Gastrocnemius medialis (tissue), 4 donors: ENCODE measurements around the gene SUFU. TPM values are rescaled to one million over a fixed set of nuclear protein-coding genes. Genes with fewer than 3 reads are reported as not detected.
"Not testable (repeated sequence)": the region's sequence is repeated elsewhere in the genome, so short reads cannot be mapped to it uniquely, and the experiment has no call there.

ENCODE experiments used
- ATAC-seq, 2 donors: fragments of 150-250 bp; one replicate each; pipeline ENCODE4 v1.9.1; 2016
- DNase-seq, 2 donors: peaks; one replicate each; pipeline ENCODE4 v3.0.0-alpha.2; 2019
- H3K27ac ChIP-seq, 4 donors: fragments of 200-600 bp; sonication (generic); 1 replicate in 1 of 4; 2 replicates in 3 of 4; pipeline ENCODE4 v1.5.1; 2016 to 2018; ENCODE audit warnings: mild to moderate bottlenecking in 2 of 4, moderate library complexity in 1 of 4
- H3K27me3 ChIP-seq, 3 donors: fragments of 200-600 bp; sonication (generic) in 2 of 3; 1 replicate in 1 of 3; 2 replicates in 2 of 3; pipeline versions ENCODE4 v1.5.1 to v1.6.0; 2016 to 2019; ENCODE audit warnings: mild to moderate bottlenecking in 1 of 3, moderate library complexity in 1 of 3
- H3K36me3 ChIP-seq, 2 donors: fragments of 200-600 bp; sonication (generic) in 1 of 2; one replicate each; pipeline ENCODE4 v1.5.1; 2017 to 2018
- H3K4me1 ChIP-seq, 2 donors: fragments of 200-600 bp; sonication (generic) in 1 of 2; one replicate each; pipeline ENCODE4 v1.5.1; 2016 to 2017; ENCODE audit warnings: mild to moderate bottlenecking in 2 of 2
- H3K4me3 ChIP-seq, 4 donors: fragments of 200-600 bp; sonication (generic) in 3 of 4; 1 replicate in 1 of 4; 2 replicates in 3 of 4; pipeline ENCODE4 v1.5.1; 2016 to 2019; ENCODE audit warnings: mild to moderate bottlenecking in 2 of 4
- H3K9me3 ChIP-seq, 3 donors: fragments of 200-600 bp; sonication (generic) in 2 of 3; 1 replicate in 1 of 3; 2 replicates in 2 of 3; pipeline ENCODE4 v1.5.1; 2016 to 2019
- POLR2A ChIP-seq, 2 donors: fragments of 450-650 bp; IDR thresholded peaks; one replicate each; pipeline ENCODE4 v1.6.1; 2017; ENCODE audit warnings: antibody characterized with exemption in 2 of 2, mild to moderate bottlenecking in 2 of 2, moderate library complexity in 2 of 2
- in situ Hi-C, 4 donors: fragments of 200-750 bp; cut with MboI; loops; one replicate each; pipeline versions ENCODE4 v1.15.0 to v1.8.0; 2017; ENCODE audit warnings: low sequenced_read_pairs in 4 of 4
- intact Hi-C: fragments of 100-400 bp; cut with DNase I; formaldehyde crosslinking; loops from one replicate; pipeline ENCODE4 v1.15.1; 2023; ENCODE audit warnings: low total_unique reads
- total RNA-seq, 4 donors: library from RNA; depleted of rRNA; stranded (reverse); fragments of >200 nt; gene quantifications; one replicate each; pipeline versions ENCODE4 v1.1.0 to v1.2.3, GENCODE V29; 2016
- TF ChIP-seq, protein P1 (sequence below), 5 experiments: fragments of 450-650 bp in 3 of 5; fragments of 200-600 bp in 2 of 5; sonication (generic) in 2 of 5; IDR thresholded peaks in 4 of 5; conservative IDR thresholded peaks in 1 of 5; 1 replicate in 4 of 5; 2 replicates in 1 of 5; pipeline ENCODE4 v1.5.1; 2016 to 2019; ENCODE audit warnings: antibody characterized with exemption in 5 of 5, mild to moderate bottlenecking in 3 of 5, moderate library complexity in 3 of 5

The SUFU gene
- total RNA-seq, 4 donors from 2014 or later = 7.3 to 11.8 (median 7.9) TPM

DNA sequence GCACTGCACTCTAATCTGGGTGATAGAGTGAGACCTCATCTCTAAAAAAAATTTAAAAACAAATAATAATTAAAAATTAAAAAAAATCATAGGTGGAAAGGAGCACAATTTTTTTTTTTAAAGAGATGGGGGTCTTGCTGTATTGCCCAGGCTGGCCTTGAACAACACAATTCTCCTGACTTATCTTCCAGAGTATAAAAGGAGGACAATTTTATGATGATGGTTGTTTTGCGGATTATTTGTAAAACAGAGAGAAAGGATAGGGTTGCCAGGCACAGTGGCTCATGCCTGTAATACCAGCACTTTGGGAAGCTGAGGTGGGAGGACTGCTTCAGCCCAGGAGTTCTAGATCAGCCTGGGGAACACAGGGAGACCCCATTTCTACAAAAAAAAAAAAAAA, 6.2 kb upstream of the SUFU start:
- ATAC-seq (no peak), DNase-seq (no peak)
- Histone ChIP-seq H3K9me3 (no peaks in the 10 kb centered on the region), H3K4me1 (peaks cover 80 to 84% of the 10 kb centered on the region in 2 donors), H3K27me3 (no peaks in the 10 kb centered on the region), H3K4me3 (no peak overlapping the region), H3K36me3 (no peaks in the 10 kb centered on the region), H3K27ac (peak overlapping the region in 3 of 4 donors; percentile 95 to 100 (median 99))
- intact Hi-C loops (no loop called here), in situ Hi-C loops (no loop called here)
- TF ChIP-seq, protein P1, sequence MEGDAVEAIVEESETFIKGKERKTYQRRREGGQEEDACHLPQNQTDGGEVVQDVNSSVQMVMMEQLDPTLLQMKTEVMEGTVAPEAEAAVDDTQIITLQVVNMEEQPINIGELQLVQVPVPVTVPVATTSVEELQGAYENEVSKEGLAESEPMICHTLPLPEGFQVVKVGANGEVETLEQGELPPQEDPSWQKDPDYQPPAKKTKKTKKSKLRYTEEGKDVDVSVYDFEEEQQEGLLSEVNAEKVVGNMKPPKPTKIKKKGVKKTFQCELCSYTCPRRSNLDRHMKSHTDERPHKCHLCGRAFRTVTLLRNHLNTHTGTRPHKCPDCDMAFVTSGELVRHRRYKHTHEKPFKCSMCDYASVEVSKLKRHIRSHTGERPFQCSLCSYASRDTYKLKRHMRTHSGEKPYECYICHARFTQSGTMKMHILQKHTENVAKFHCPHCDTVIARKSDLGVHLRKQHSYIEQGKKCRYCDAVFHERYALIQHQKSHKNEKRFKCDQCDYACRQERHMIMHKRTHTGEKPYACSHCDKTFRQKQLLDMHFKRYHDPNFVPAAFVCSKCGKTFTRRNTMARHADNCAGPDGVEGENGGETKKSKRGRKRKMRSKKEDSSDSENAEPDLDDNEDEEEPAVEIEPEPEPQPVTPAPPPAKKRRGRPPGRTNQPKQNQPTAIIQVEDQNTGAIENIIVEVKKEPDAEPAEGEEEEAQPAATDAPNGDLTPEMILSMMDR (IDR thresholded peaks at IDR 0.05 in 4 of 5, conservative IDR thresholded peaks at IDR 0.05 in 1 of 5) = no peak
- no peak for TF ChIP-seq POLR2A (IDR thresholded peaks at IDR 0.05)

DNA sequence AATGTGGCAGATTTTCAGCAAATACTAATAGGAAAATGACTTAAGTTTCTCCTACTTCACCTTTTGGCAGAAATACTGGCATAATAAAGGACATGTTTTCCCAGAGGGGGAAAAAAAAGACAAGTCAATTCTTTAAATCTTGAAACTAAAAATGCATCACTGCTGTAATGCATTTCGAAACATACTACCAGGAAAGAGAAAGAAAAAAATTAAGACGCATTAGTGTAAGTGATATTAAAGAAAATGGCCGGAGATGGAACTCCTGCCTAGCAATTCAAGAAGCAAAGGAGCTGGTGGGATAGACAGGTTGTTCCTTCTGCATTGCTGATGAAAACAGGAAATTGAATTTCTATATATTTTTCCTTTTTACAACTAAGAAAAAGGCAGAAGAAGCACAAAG, 4.4 kb upstream of the SUFU start:
- no peak for TF ChIP-seq POLR2A (IDR thresholded peaks at IDR 0.05)
- TF ChIP-seq, protein P1 (IDR thresholded peaks at IDR 0.05 in 4 of 5, conservative IDR thresholded peaks at IDR 0.05 in 1 of 5) = no peak
- ATAC-seq = no peak

DNA sequence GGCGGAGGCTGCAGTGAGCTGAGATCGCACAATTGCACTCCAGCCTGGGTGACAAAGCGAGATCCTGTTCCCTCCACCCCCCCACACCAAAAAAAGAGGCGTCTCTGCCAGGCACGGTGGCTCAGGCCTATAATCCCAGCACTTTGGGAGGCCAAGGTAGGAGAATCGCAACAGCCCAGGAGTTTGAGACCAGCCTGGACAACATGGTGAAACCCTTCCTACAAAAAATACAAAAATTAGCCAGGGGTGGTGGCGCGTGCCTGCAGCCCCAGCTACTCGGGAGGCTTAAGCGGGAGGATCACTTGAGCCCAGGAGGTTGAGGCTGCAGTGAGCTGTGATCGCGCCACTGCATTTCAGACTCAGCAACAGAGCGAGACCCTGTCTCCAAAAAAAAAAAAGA, 3.1 kb upstream of the SUFU start:
- H3K9me3 ChIP-seq, ATAC-seq, H3K36me3 ChIP-seq, in situ Hi-C loops, H3K27me3 ChIP-seq, DNase-seq: not testable (repeated sequence)
- H3K27ac ChIP-seq = peak overlapping the region; percentile 83 to 100 (median 97)
- intact Hi-C loops = loop anchor here (1.0 to 10.0 kb wide), 7 partner anchors 7 to 683 kb away; partner anchors contain the start of genes ARL3, OGA, PITX3 and PPRC1
- H3K4me3 ChIP-seq = peak overlapping the region; percentile 62 to 97 (median 80)
- peaks cover 71 to 74% of the 10 kb centered on the region in 2 donors for H3K4me1 ChIP-seq

More for the DNA sequence above, 4.4 kb upstream of the SUFU start:
- peaks cover 69 to 75% of the 10 kb centered on the region in 2 donors for H3K4me1 ChIP-seq
- intact Hi-C loops (no loop called here), in situ Hi-C loops (no loop called here)
- no peaks in the 10 kb centered on the region for H3K9me3 ChIP-seq
- H3K36me3 ChIP-seq = no peaks in the 10 kb centered on the region
- DNase-seq = no peak
- H3K4me3 ChIP-seq = no peak overlapping the region
- H3K27me3 ChIP-seq = no peaks in the 10 kb centered on the region
- H3K27ac ChIP-seq = peak overlapping the region; percentile 83 to 100 (median 97)

DNA sequence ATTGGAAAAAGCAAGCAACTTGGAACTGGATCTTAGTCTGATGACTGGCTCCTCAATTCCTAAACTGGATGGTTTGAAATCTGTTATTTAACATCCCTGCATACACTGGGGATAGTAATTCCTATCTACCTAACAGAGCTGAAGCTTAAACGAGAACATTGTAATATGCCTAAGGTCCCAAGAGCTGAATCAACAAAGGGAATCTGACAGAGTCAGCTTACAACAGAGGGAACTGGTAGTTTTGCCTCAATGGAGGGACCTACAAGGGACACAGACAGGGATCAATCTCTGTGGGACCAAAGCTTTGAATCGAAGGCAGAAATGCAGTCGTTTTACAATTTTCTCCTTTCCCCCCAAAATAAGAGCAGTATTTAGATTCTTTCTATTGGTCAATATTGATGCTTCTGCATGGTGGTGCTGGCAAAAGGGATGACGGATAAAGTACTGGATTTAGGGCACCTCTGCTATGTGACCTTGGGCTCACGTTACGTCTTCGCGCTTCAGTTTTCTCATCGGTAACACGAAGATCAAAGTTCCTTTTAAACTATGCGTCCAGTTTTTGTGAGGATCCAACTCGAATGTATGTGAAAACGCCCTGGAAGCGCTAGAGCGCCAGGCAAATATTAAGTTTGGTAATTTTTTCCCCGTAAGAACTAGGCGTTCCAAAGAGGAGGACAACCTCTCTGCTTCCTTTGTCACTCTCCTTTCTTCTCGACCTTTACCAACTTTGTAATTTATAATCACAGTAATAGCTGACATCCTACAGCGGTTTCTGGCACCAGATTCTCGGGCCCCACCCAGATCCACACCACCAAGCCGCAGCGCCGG, 2.4 kb upstream of the SUFU start:
- ATAC-seq = no peak
- DNase-seq = peak in 1 of 2 donors; percentile 30
- no peaks in the 10 kb centered on the region for H3K9me3 ChIP-seq
- intact Hi-C loops = loop anchor here (1.0 to 10.0 kb wide), 11 partner anchors 8 to 684 kb away; partner anchors contain the start of genes ARL3, CNNM2, CUEDC2 and NOLC1
- H3K36me3 ChIP-seq = no peaks in the 10 kb centered on the region
- in situ Hi-C loops = no loop called here
- no peaks in the 10 kb centered on the region for H3K27me3 ChIP-seq
- TF ChIP-seq, protein P1 (IDR thresholded peaks at IDR 0.05 in 4 of 5, conservative IDR thresholded peaks at IDR 0.05 in 1 of 5) = no peak
- peak; percentile 21 to 54 for TF ChIP-seq POLR2A (IDR thresholded peaks at IDR 0.05)
- H3K27ac ChIP-seq = peak overlapping the region; percentile 83 to 100 (median 97)
- peaks cover 67 to 69% of the 10 kb centered on the region in 2 donors for H3K4me1 ChIP-seq
- H3K4me3 ChIP-seq = peak overlapping the region; percentile 62 to 97 (median 80)

DNA sequence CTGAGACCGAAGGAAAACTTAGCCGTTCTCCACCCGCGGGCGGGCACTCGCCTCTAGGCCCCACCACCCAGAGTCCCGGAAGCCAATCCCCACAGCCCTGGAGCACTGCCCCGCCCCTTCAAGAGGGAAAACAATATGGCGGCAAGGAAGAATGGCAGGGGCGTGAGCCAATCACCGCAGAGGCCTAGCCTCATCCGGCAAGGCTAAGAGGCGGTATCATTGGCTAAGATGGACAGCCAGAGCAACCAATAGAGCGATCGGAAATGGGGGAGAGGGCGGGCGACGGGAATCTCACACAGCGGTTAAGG, 1.8 kb upstream of the SUFU start:
- Histone ChIP-seq H3K27me3 (no peaks in the 10 kb centered on the region), H3K4me1 (peaks cover 67 to 70% of the 10 kb centered on the region in 2 donors), H3K36me3 (no peaks in the 10 kb centered on the region), H3K4me3 (peak overlapping the region; percentile 72 to 100 (median 92)), H3K27ac (peak overlapping the region; percentile 95 to 100 (median 98)), H3K9me3 (no peaks in the 10 kb centered on the region)
- TF ChIP-seq POLR2A (IDR thresholded peaks at IDR 0.05) = no peak
- TF ChIP-seq, protein P1 (IDR thresholded peaks at IDR 0.05 in 4 of 5, conservative IDR thresholded peaks at IDR 0.05 in 1 of 5) = no peak
- ATAC-seq = peak; percentile 80 to 81
- intact Hi-C loops (loop anchor here (1.0 to 10.0 kb wide), 10 partner anchors 69 to 685 kb away; partner anchors contain the start of genes ARL3, CNNM2, CUEDC2 and NOLC1), in situ Hi-C loops (no loop called here)
- DNase-seq = peak; percentile 100
